ENCODE measurements around the gene GNG13.

GRCh38 chr16:781346-782010 lies 19.1 kb downstream of the GNG13 start:
- TF ChIP-seq CTCF (IDR thresholded peaks at IDR 0.05; ENCODE audit: insufficient read depth, low read length, poor library complexity, severe bottlenecking) (no peak), EZH2phosphoT487 (conservative IDR thresholded peaks at IDR 0.05; ENCODE audit: low read length) (no peak)
